ENCODE data around the gene GAS2L1. TPM values are rescaled to one million over a fixed set of nuclear protein-coding genes. Genes with fewer than 3 reads are reported as not detected.
"Not testable (repeated sequence)": the region's sequence is repeated elsewhere in the genome, so short reads cannot be mapped to it uniquely, and the experiment has no call there.

GAS2L1 gene
- total RNA-seq, 3 donors from 2014 or later (not counting 1 experiment from before 2014, with no cell fraction given): 0.57 to 4.1 (median 2.8) TPM

DNA sequence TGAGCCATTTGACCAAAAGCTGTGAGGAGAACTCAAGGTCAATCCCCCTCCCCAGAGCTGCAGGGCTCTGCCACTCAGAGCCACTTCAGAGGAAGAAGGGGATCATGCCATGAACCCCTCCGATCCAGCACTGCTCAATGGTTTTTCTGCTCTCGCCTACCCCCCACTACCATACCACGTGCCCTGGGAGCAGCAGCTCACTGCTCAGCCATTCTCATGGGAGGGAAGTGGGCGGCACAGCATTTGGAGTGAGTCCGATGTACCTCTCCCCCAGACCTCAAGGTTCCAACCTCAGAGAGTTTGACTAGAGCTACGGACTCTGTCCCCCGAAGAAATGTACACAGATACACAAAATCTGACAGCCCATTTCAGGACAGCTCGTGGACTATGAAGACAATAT is 47.4 kb downstream of the GAS2L1 start:
- Histone ChIP-seq H3K4me3 (ENCODE audit: low read length) (no peak overlapping the region), H3K27me3 (ENCODE audit: control insufficient read depth, insufficient read depth, low read length) (no peaks in the 10 kb centered on the region), H3K4me1 (ENCODE audit: control insufficient read depth, insufficient read depth, low read length) (no peaks in the 10 kb centered on the region), H3K27ac (ENCODE audit: low read length) (no peak overlapping the region), H3K9me3 (ENCODE audit: control insufficient read depth, insufficient read depth, low read length) (no peaks in the 10 kb centered on the region), H3K36me3 (ENCODE audit: control insufficient read depth, insufficient read depth, low read length) (peaks cover 84% of the 10 kb centered on the region)
- DNase-seq (no peak), ATAC-seq (no peak)
- H3K4me3 Mint-ChIP-seq: no peak overlapping the region
- over 99% methylated on average over 7 of the region's 8 CpGs for WGBS (ENCODE audit: insufficient coverage)
- intact Hi-C loops (cut with micrococcal nuclease): no loop called here
- H3K27me3 Mint-ChIP-seq (ENCODE audit: low read depth in 2 of 2): no peaks in the 10 kb centered on the region
- TF ChIP-seq, protein P1, sequence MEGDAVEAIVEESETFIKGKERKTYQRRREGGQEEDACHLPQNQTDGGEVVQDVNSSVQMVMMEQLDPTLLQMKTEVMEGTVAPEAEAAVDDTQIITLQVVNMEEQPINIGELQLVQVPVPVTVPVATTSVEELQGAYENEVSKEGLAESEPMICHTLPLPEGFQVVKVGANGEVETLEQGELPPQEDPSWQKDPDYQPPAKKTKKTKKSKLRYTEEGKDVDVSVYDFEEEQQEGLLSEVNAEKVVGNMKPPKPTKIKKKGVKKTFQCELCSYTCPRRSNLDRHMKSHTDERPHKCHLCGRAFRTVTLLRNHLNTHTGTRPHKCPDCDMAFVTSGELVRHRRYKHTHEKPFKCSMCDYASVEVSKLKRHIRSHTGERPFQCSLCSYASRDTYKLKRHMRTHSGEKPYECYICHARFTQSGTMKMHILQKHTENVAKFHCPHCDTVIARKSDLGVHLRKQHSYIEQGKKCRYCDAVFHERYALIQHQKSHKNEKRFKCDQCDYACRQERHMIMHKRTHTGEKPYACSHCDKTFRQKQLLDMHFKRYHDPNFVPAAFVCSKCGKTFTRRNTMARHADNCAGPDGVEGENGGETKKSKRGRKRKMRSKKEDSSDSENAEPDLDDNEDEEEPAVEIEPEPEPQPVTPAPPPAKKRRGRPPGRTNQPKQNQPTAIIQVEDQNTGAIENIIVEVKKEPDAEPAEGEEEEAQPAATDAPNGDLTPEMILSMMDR (IDR thresholded peaks at IDR 0.05): no peak
- H3K27ac Mint-ChIP-seq: no peak overlapping the region
- H3K9me3 Mint-ChIP-seq: no peaks in the 10 kb centered on the region
- peaks cover under 1% of the 10 kb centered on the region for H3K36me3 Mint-ChIP-seq
- no peaks in the 10 kb centered on the region for H3K4me1 Mint-ChIP-seq

DNA sequence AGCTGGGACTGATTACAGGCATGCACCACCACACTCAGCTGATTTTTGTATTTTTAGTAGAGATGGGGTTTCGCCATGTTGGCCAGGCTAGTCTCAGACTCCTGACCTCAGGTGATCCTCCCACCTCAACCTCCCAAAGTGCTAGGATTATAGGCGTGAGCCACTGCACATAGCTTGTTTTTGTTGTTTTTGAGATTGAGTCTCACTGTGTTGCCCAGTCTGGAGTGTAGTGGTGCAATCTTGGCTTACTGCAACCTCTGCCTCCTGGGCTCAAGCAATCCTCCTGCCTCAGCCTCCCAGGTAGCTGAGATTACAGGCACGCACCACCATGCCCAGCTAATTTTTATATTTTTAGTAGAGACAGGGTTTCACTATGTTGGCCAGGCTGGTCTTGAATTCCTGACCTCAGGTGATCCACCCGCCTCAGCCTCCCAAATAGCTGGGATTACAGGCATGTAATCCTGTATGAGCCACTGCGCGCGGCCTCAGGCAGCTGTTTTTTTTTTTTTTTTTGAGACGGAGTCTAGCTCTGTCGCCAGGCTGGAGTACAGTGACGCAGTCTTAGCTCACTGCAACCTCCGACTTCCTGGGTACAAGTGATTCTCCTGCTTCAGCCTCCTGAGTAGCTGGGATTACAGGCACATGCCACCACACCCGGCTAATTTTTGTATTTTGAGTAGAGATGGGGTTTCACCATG is 50.9 kb downstream of the GAS2L1 start:
- H3K9me3 ChIP-seq (ENCODE audit: control insufficient read depth, insufficient read depth, low read length); H3K27ac Mint-ChIP-seq; H3K9me3 Mint-ChIP-seq; DNase-seq; H3K27me3 ChIP-seq (ENCODE audit: control insufficient read depth, insufficient read depth, low read length); ATAC-seq; H3K4me1 Mint-ChIP-seq; intact Hi-C loops (cut with micrococcal nuclease); H3K4me1 ChIP-seq (ENCODE audit: control insufficient read depth, insufficient read depth, low read length); H3K36me3 Mint-ChIP-seq; H3K27me3 Mint-ChIP-seq (ENCODE audit: low read depth in 2 of 2); H3K27ac ChIP-seq (ENCODE audit: low read length); H3K4me3 ChIP-seq (ENCODE audit: low read length); H3K4me3 Mint-ChIP-seq: not testable (repeated sequence)
- H3K36me3 ChIP-seq (ENCODE audit: control insufficient read depth, insufficient read depth, low read length): peaks cover 61% of the 10 kb centered on the region
- WGBS (ENCODE audit: insufficient coverage): 98% methylated on average over 11 of the region's 12 CpGs

DNA sequence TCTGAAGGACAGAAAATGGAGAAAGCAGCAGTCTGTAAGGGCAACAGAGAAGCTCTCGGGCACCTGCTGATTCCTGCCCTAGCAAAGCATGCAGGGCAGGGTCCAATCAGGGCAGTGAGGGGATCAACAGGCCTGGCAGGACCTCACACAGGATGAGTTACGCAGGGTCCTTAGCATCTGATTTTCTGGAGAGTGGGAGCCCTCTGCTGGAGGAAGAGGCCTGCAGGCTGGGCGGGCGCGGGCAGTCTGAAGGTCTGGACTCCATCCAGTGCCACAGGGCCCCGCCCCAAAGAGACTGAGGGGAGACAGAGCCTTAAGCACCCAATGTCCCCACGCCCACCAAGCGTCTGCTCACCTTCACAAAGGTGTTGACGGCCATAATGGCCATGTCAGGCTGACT is 53.0 kb downstream of the GAS2L1 start:
- 94% methylated on average over 9 of the region's 9 CpGs for WGBS (ENCODE audit: insufficient coverage)
- intact Hi-C loops (cut with micrococcal nuclease): no loop called here
- no peak overlapping the region for H3K4me3 ChIP-seq (ENCODE audit: low read length)
- no peak for ATAC-seq
- H3K27ac ChIP-seq (ENCODE audit: low read length): no peak overlapping the region
- H3K27me3 Mint-ChIP-seq (ENCODE audit: low read depth in 2 of 2): no peaks in the 10 kb centered on the region
- H3K4me1 Mint-ChIP-seq: no peaks in the 10 kb centered on the region
- H3K9me3 ChIP-seq (ENCODE audit: control insufficient read depth, insufficient read depth, low read length): no peaks in the 10 kb centered on the region
- H3K27me3 ChIP-seq (ENCODE audit: control insufficient read depth, insufficient read depth, low read length): no peaks in the 10 kb centered on the region
- H3K36me3 Mint-ChIP-seq: no peaks in the 10 kb centered on the region
- TF ChIP-seq, protein P1 (IDR thresholded peaks at IDR 0.05): no peak
- no peaks in the 10 kb centered on the region for H3K9me3 Mint-ChIP-seq
- no peaks in the 10 kb centered on the region for H3K4me1 ChIP-seq (ENCODE audit: control insufficient read depth, insufficient read depth, low read length)
- no peak for DNase-seq
- peaks cover 44% of the 10 kb centered on the region for H3K36me3 ChIP-seq (ENCODE audit: control insufficient read depth, insufficient read depth, low read length)
- no peak overlapping the region for H3K4me3 Mint-ChIP-seq
- peak overlapping the region in 1 of 2 donors; percentile 40 for H3K27ac Mint-ChIP-seq

Other genes starting within 250 kb of the GAS2L1 start
- gene C22orf31, start 244.8 kb upstream of the GAS2L1 start, total RNA-seq: not detected
- gene KREMEN1, start 233.6 kb upstream of the GAS2L1 start, total RNA-seq: under 1 TPM in 1 of 3 donors, not detected in 2; 0.23 TPM
- 1 to 10 TPM in 1 of 3 donors, under 1 TPM in 2; 0.59 to 1.3 (median 0.65) TPM for gene EMID1, start 100.8 kb upstream of the GAS2L1 start, total RNA-seq
- 10 to 100 TPM; 16.6 to 20.9 (median 17.9) TPM for gene RHBDD3, start 38.7 kb upstream of the GAS2L1 start, total RNA-seq
- gene EWSR1, start 38.4 kb upstream of the GAS2L1 start, total RNA-seq: 100 to 1,000 TPM; 366 to 387 (median 382) TPM
- under 1 TPM in 2 of 3 donors, not detected in 1; 0.20 to 0.28 TPM for gene RASL10A, start 9.0 kb downstream of the GAS2L1 start, total RNA-seq
- 10 to 100 TPM; 54.0 to 56.1 (median 54.3) TPM for gene AP1B1, start 81.9 kb downstream of the GAS2L1 start, total RNA-seq
- gene RFPL1, start 131.9 kb downstream of the GAS2L1 start, total RNA-seq: not detected
- gene NEFH, start 173.6 kb downstream of the GAS2L1 start, total RNA-seq: under 1 TPM; 0.09 to 0.48 (median 0.12) TPM
- gene THOC5, start 247.1 kb downstream of the GAS2L1 start, total RNA-seq: 10 to 100 TPM; 42.4 to 62.5 (median 52.6) TPM